Liver (tissue), 9 donors: ENCODE measurements around the gene CHID1. TPM values are rescaled to one million over a fixed set of nuclear protein-coding genes. Genes with fewer than 3 reads are reported as not detected.

Experiments
- DNase-seq: peaks from one replicate; pipeline ENCODE4 v3.0.0-alpha.2; 2017; ENCODE audit warnings: low spot score
- H3K27ac ChIP-seq, 2 donors: one replicate each; pipeline ENCODE4 v1.7.0; 2013; ENCODE audit warnings: inconsistent platforms in 2 of 2, low read length in 2 of 2, control low read depth in 1 of 2, low read depth in 1 of 2, mild to moderate bottlenecking in 1 of 2
- H3K27me3 ChIP-seq, 4 donors: one replicate each; pipeline versions ENCODE4 v1.6.1 to v1.7.0; 2013; ENCODE audit warnings: low read length in 3 of 4, inconsistent platforms in 1 of 4, mild to moderate bottlenecking in 1 of 4, moderate library complexity in 1 of 4; ENCODE audit not compliant: control insufficient read depth in 4 of 4, insufficient read depth in 4 of 4
- H3K36me3 ChIP-seq, 4 donors: one replicate each; pipeline versions ENCODE4 v1.6.1 to v1.7.0; 2013; ENCODE audit warnings: low read length in 3 of 4, mild to moderate bottlenecking in 3 of 4, low read depth in 1 of 4, moderate library complexity in 1 of 4; ENCODE audit not compliant: control insufficient read depth in 4 of 4, insufficient read depth in 3 of 4
- H3K4me1 ChIP-seq, 4 donors: one replicate each; pipeline versions ENCODE4 v1.6.1 to v1.7.0; 2013; ENCODE audit warnings: low read length in 3 of 4, mild to moderate bottlenecking in 3 of 4, moderate library complexity in 1 of 4; ENCODE audit not compliant: control insufficient read depth in 4 of 4, insufficient read depth in 4 of 4
- H3K4me3 ChIP-seq, 3 donors: one replicate each; pipeline versions ENCODE4 v1.6.1 to v1.7.0; 2013; ENCODE audit warnings: low read length in 3 of 3, control low read depth in 1 of 3, low read depth in 1 of 3, mild to moderate bottlenecking in 1 of 3
- H3K9ac ChIP-seq, 2 donors: one replicate each; pipeline ENCODE4 v1.7.0; 2013; ENCODE audit warnings: low read length in 2 of 2, mild to moderate bottlenecking in 2 of 2, moderate library complexity in 2 of 2, control low read depth in 1 of 2, low read depth in 1 of 2
- H3K9me3 ChIP-seq, 4 donors: one replicate each; pipeline versions ENCODE4 v1.6.1 to v1.7.0; 2013; ENCODE audit warnings: low read length in 3 of 4; ENCODE audit not compliant: control insufficient read depth in 4 of 4
- ATF3 ChIP-seq: IDR thresholded peaks from 2 replicates; pipeline ENCODE4 v1.6.1; 2016; ENCODE audit warnings: antibody characterized with exemption
- CTCF ChIP-seq: fragments of 150-350 bp; IDR thresholded peaks from 2 replicates; pipeline ENCODE4 v1.5.1; 2017; ENCODE audit warnings: improper control_type of control experiment, low read depth, low read length; ENCODE audit not compliant: missing input control
- EGR1 ChIP-seq, 2 donors: IDR thresholded peaks; 2 replicates each; pipeline ENCODE4 v1.6.1; 2016 to 2018; ENCODE audit warnings: antibody characterized with exemption in 2 of 2, low read depth in 2 of 2
- FOXA1 ChIP-seq: IDR thresholded peaks from 2 replicates; pipeline ENCODE4 v1.6.1; 2016; ENCODE audit warnings: antibody characterized with exemption
- FOXA2 ChIP-seq: IDR thresholded peaks from 2 replicates; pipeline ENCODE4 v1.6.1; 2016; ENCODE audit warnings: antibody characterized with exemption
- GABPA ChIP-seq, 2 donors: IDR thresholded peaks in 1 of 2; conservative IDR thresholded peaks in 1 of 2; 2 replicates each; pipeline ENCODE4 v1.6.1; 2016; ENCODE audit warnings: antibody characterized with exemption in 2 of 2, mild to moderate bottlenecking in 1 of 2, moderate library complexity in 1 of 2
- HNF4A ChIP-seq, 2 donors: conservative IDR thresholded peaks; 2 replicates each; pipeline ENCODE4 v1.6.1; 2016; ENCODE audit warnings: antibody characterized with exemption in 2 of 2, mild to moderate bottlenecking in 2 of 2
- HNF4G ChIP-seq: IDR thresholded peaks from 2 replicates; pipeline ENCODE4 v1.6.1; 2016; ENCODE audit warnings: antibody characterized with exemption
- JUND ChIP-seq, 2 donors: IDR thresholded peaks; 2 replicates each; pipeline ENCODE4 v1.6.1; 2016; ENCODE audit warnings: antibody characterized with exemption in 2 of 2
- MAX ChIP-seq: IDR thresholded peaks from 2 replicates; pipeline ENCODE4 v1.6.1; 2016; ENCODE audit warnings: antibody characterized with exemption
- NR2F2 ChIP-seq: IDR thresholded peaks from 2 replicates; pipeline ENCODE4 v1.6.1; 2016; ENCODE audit warnings: antibody characterized with exemption
- RAD21 ChIP-seq, 2 donors: IDR thresholded peaks; 2 replicates each; pipeline ENCODE4 v1.6.1; 2016; ENCODE audit warnings: antibody characterized with exemption in 2 of 2, mild to moderate bottlenecking in 2 of 2
- REST ChIP-seq: IDR thresholded peaks from 2 replicates; pipeline ENCODE4 v1.6.1; 2016; ENCODE audit warnings: antibody characterized with exemption, mild to moderate bottlenecking
- RXRA ChIP-seq, 2 donors: IDR thresholded peaks; 2 replicates each; pipeline ENCODE4 v1.6.1; 2017 to 2018; ENCODE audit warnings: antibody characterized with exemption in 2 of 2, mild to moderate bottlenecking in 1 of 2
- SP1 ChIP-seq: IDR thresholded peaks from 2 replicates; pipeline ENCODE4 v1.6.1; 2018; ENCODE audit warnings: antibody characterized with exemption, mild to moderate bottlenecking
- TAF1 ChIP-seq: conservative IDR thresholded peaks from 2 replicates; pipeline ENCODE4 v1.6.1; 2016; ENCODE audit warnings: antibody characterized with exemption, mild to moderate bottlenecking
- YY1 ChIP-seq: IDR thresholded peaks from 2 replicates; pipeline ENCODE4 v1.6.1; 2016; ENCODE audit warnings: antibody characterized with exemption, mild to moderate bottlenecking
- ZBTB33 ChIP-seq: IDR thresholded peaks from 2 replicates; pipeline ENCODE4 v1.6.1; 2016; ENCODE audit warnings: antibody characterized with exemption
- WGBS: extraction: QIAGEN DNeasy Blood & Tissue Kit; methylation state at CpG from one replicate; pipeline ENCODE4 v1.1.7; 2013; 5-methylcytosine and 5-hydroxymethylcytosine counted together
- polyA plus RNA-seq, 2 donors: library from polyadenylated mRNA; stranded (reverse) in 1 of 2; unstranded in 1 of 2; fragments of 200-250 nt in 1 of 2; fragments of >200 nt in 1 of 2; fragmentation: Nextera tagmentation in 1 of 2; extraction: Ambion mirVana in 1 of 2; gene quantifications; one replicate each; pipeline versions ENCODE4 v1.2.1 to v1.2.3, GENCODE V29; 2013 to 2015
- total RNA-seq, 2 donors: library from RNA; depleted of rRNA; stranded (reverse); fragments of >200 nt; gene quantifications; one replicate each; pipeline ENCODE4 v1.2.3, GENCODE V29; 2014
- donor health status: healthy.
- donor health status: healthy.
- donor health status: healthy.
- donor health status: healthy.
- donor health status: healthy.

Gene CHID1
- total and polyA plus RNA-seq, 4 donors, result 39.5 to 68.8 (median 59.1) TPM

- Histone ChIP-seq H3K4me1 (peaks cover 51 to 90% (median 71%) of the 10 kb centered on the region in 4 donors), H3K36me3 (no peaks in the 10 kb centered on the region), H3K9ac (no peak overlapping the region), H3K9me3 (no peaks in the 10 kb centered on the region), H3K27me3 (no peaks in the 10 kb centered on the region), H3K27ac (peak overlapping the region in 1 of 2 donors; percentile 50), H3K4me3 (peak overlapping the region in 1 of 3 donors; percentile 37)
- TF ChIP-seq CTCF (no peak), MAX (no peak), TAF1 (no peak), NR2F2 (no peak), FOXA2 (no peak), HNF4A (conservative IDR thresholded peaks at IDR 0.05) (no peak), JUND (IDR thresholded peaks at IDR 0.05) (no peak), HNF4G (no peak), EGR1 (IDR thresholded peaks at IDR 0.05; ENCODE audit: low read depth in 2 of 2) (no peak), YY1 (no peak), ATF3 (no peak), REST (no peak), FOXA1 (no peak), SP1 (no peak), ZBTB33 (no peak), GABPA (IDR thresholded peaks at IDR 0.05 in 1 of 2, conservative IDR thresholded peaks at IDR 0.05 in 1 of 2) (no peak), RAD21 (IDR thresholded peaks at IDR 0.05) (no peak), RXRA (IDR thresholded peaks at IDR 0.05) (no peak)
- 6% methylated on average over 39 of the region's 39 CpGs for WGBS
- no peak for DNase-seq
Observed at GRCh38 chr11:829847-830294, 80.7 kb downstream of the CHID1 start.
